ENCODE measurements around the gene RECQL5. TPM values are rescaled to one million over a fixed set of nuclear protein-coding genes. Genes with fewer than 3 reads are reported as not detected.

Gene RECQL5
- total RNA-seq, 1 donor from 2014 or later = 49.8 TPM

DNA sequence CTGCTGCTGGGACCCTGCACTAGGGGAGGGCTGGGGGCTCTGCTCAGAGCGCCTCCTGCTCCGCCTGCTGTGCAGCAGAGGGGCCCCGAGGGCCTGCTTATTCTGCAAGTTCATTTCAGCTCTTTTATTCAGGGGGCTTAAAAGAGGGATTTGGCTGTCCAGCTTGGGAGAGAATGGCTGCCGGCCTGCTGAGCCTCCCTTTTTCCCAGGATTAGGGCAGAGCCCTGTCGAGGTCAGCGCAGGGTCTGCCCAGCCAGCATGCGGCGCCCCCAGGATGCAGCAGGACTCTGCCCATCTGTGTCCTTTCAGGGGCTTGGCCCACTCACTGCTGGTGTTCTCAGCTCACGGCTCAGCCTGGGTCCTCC, 32.6 kb downstream of the RECQL5 start:
- H3K4me1 Mint-ChIP-seq (ENCODE audit: low read depth, unreplicated experiment) = peaks cover 22% of the 10 kb centered on the region
- H3K36me3 Mint-ChIP-seq (ENCODE audit: unreplicated experiment) = no peaks in the 10 kb centered on the region
- H3K4me3 Mint-ChIP-seq (ENCODE audit: unreplicated experiment) = no peak overlapping the region
- peaks cover 4% of the 10 kb centered on the region for H3K27me3 Mint-ChIP-seq (ENCODE audit: unreplicated experiment)
- TF ChIP-seq, protein P1, sequence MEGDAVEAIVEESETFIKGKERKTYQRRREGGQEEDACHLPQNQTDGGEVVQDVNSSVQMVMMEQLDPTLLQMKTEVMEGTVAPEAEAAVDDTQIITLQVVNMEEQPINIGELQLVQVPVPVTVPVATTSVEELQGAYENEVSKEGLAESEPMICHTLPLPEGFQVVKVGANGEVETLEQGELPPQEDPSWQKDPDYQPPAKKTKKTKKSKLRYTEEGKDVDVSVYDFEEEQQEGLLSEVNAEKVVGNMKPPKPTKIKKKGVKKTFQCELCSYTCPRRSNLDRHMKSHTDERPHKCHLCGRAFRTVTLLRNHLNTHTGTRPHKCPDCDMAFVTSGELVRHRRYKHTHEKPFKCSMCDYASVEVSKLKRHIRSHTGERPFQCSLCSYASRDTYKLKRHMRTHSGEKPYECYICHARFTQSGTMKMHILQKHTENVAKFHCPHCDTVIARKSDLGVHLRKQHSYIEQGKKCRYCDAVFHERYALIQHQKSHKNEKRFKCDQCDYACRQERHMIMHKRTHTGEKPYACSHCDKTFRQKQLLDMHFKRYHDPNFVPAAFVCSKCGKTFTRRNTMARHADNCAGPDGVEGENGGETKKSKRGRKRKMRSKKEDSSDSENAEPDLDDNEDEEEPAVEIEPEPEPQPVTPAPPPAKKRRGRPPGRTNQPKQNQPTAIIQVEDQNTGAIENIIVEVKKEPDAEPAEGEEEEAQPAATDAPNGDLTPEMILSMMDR (IDR thresholded peaks at IDR 0.05; ENCODE audit: partially characterized antibody, unreplicated experiment) = no peak
- DNase-seq = peak; percentile 49
- H3K27ac Mint-ChIP-seq (ENCODE audit: unreplicated experiment) = peak overlapping the region; percentile 89
- H3K9me3 Mint-ChIP-seq (ENCODE audit: unreplicated experiment) = no peaks in the 10 kb centered on the region

DNA sequence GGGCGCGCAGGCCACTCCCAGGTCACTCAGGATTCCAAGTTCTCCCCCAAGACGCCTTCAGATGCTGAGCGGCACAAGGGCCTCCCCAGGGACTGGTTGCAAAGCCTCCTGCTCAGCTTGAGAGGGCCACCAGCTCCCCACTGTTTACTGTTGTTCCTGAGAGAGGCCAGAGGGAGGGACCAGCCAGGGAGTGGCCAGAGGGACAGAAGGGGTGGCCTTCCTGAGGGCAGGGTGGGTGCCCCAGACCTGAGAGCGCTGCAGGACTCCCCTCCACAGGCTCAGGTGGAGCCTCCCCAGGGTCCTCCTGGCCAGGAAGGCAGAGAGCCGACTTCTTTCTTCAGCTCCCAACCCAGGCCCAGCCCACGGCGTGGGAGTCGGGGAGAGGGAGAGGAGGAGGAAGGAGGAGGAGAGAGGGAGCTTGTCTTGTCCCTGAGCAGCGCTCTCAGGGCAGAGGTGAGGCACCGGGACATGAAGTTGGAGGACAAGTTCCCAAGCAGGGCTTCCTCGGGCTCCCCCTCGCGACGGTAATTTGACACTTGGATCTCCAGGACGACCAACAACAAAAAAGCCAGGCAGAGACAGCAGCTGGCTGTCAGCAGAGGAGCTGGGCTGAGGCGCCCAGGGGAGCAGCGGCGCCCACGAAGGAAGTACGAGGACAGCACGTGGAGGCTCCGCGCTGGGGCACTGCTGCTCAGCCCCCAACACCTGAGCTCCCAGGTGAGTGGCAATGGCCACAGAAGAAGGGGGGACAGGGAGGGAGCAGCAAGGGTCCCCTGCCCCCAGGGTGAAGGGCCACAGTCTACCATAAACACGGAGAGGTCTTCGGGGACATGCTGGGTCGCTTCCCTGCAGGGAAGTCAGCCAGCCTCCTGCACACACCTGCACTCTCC, 33.2 kb downstream of the RECQL5 start:
- Mint-ChIP-seq H3K4me3 (ENCODE audit: unreplicated experiment) (peak overlapping the region; percentile 76), H3K4me1 (ENCODE audit: low read depth, unreplicated experiment) (peaks cover 22% of the 10 kb centered on the region), H3K27me3 (ENCODE audit: unreplicated experiment) (peaks cover 4% of the 10 kb centered on the region), H3K9me3 (ENCODE audit: unreplicated experiment) (no peaks in the 10 kb centered on the region), H3K36me3 (ENCODE audit: unreplicated experiment) (no peaks in the 10 kb centered on the region), H3K27ac (ENCODE audit: unreplicated experiment) (peak overlapping the region; percentile 89)
- peak; percentile 89 for DNase-seq
- TF ChIP-seq, protein P1 (IDR thresholded peaks at IDR 0.05; ENCODE audit: partially characterized antibody, unreplicated experiment) = no peak

DNA sequence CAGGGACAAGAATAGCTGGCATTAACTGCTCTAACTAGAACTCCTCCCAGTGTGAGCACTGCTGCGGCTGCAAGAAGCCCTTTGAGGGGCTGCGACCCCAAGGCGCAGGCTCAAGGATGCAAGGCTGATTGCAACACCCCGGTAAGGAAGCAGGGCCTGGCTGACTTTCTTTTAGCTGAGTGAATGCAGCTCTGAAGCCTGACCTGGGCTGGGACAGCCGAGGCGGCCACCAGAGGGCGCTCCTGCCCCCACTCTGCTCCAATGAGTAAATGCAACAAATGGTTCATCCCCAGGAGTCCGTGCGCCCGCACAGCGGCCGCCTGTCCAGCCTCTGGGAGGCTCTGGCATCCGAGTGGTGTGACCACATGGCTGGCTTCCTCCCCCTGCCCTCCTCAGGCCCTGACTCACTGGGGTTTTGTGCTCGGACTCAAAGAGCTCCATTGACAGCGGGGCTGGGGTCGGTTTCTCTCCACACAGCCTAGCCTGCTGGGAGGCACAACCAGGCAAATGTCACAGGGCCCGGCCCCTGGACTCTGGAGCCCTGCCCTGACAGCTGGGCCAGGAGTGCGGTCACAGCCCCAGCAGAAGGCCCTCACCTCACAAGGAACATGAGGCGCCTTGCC, 34.0 kb downstream of the RECQL5 start, which contains the start of gene SMIM5:
TSS of gene SMIM5 (plus strand) at position 572 of the 623 bp plus-strand sequence. CDS start 6,768 bp downstream, outside the sequence.
- Mint-ChIP-seq H3K4me1 (ENCODE audit: low read depth, unreplicated experiment) (peaks cover 22% of the 10 kb centered on the region), H3K36me3 (ENCODE audit: unreplicated experiment) (no peaks in the 10 kb centered on the region), H3K4me3 (ENCODE audit: unreplicated experiment) (peak within 1 kb of the TSS; percentile 76), H3K9me3 (ENCODE audit: unreplicated experiment) (no peaks in the 10 kb centered on the region), H3K27ac (ENCODE audit: unreplicated experiment) (peak within 1 kb of the TSS; percentile 89), H3K27me3 (ENCODE audit: unreplicated experiment) (peaks cover 3% of the 10 kb centered on the region)
- TF ChIP-seq, protein P1 (IDR thresholded peaks at IDR 0.05; ENCODE audit: partially characterized antibody, unreplicated experiment) = peak; percentile 98
- DNase-seq = peak; percentile 93

DNA sequence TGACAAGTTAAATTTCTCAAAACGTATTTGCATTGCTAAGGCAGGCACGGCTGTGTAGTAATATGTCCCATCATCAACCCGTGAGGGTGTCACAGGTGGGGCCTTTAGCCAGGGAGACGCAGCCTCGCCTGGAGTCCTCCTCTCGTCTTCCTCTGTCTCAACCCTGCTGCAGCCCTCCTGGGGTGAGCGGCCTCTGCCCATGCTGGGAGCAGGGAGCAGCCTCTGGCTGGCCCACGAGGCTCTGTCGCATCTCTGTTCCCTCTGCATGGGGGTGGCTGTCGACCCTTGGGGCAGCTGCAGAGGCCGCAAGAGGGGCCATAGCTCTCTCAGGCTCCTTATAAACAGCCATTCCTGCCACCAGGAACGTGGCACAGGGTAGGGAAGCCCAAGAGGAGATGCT, 34.5 kb downstream of the RECQL5 start:
- peaks cover 1% of the 10 kb centered on the region for H3K27me3 Mint-ChIP-seq (ENCODE audit: unreplicated experiment)
- H3K4me3 Mint-ChIP-seq (ENCODE audit: unreplicated experiment) = no peak overlapping the region
- no peak for DNase-seq
- H3K4me1 Mint-ChIP-seq (ENCODE audit: low read depth, unreplicated experiment) = peaks cover 22% of the 10 kb centered on the region
- TF ChIP-seq, protein P1 (IDR thresholded peaks at IDR 0.05; ENCODE audit: partially characterized antibody, unreplicated experiment) = no peak
- no peaks in the 10 kb centered on the region for H3K36me3 Mint-ChIP-seq (ENCODE audit: unreplicated experiment)
- no peak overlapping the region for H3K27ac Mint-ChIP-seq (ENCODE audit: unreplicated experiment)
- H3K9me3 Mint-ChIP-seq (ENCODE audit: unreplicated experiment) = no peaks in the 10 kb centered on the region

DNA sequence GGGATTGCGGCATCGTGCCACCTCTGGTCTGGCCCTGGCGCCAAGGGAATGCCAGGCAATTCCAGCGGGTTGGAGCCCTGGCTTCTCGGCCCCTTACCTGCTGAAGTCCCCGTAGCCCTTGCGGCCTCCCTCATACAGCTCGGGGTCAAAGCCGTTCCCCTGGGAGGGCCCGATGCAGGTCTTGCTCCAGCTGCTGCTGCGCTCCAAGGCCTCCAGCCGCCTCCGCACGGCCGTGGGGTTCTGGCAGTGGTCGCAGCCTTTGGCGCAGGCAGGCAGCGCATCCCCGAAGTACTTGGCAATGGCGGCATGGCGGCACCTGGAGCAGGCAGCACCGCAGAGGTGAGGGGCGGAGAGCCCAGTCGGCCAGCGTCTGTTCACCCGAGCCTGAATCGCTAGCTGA, 35.6 kb downstream of the RECQL5 start:
- peaks cover 21% of the 10 kb centered on the region for H3K4me1 Mint-ChIP-seq (ENCODE audit: low read depth, unreplicated experiment)
- no peak for DNase-seq
- H3K36me3 Mint-ChIP-seq (ENCODE audit: unreplicated experiment) = no peaks in the 10 kb centered on the region
- H3K9me3 Mint-ChIP-seq (ENCODE audit: unreplicated experiment) = no peaks in the 10 kb centered on the region
- H3K27ac Mint-ChIP-seq (ENCODE audit: unreplicated experiment) = no peak overlapping the region
- H3K4me3 Mint-ChIP-seq (ENCODE audit: unreplicated experiment) = no peak overlapping the region
- TF ChIP-seq, protein P1 (IDR thresholded peaks at IDR 0.05; ENCODE audit: partially characterized antibody, unreplicated experiment) = no peak
- H3K27me3 Mint-ChIP-seq (ENCODE audit: unreplicated experiment) = peaks cover 1% of the 10 kb centered on the region
